AG04449 (cell line): ENCODE measurements around the gene HPN.
"Not testable (repeated sequence)": the region's sequence is repeated elsewhere in the genome, so short reads cannot be mapped to it uniquely, and the experiment has no call there.

ENCODE experiments used
- CTCF ChIA-PET: fragments of 350-600 bp; formaldehyde crosslinking; extraction: SDS; loops from one replicate; lab custom pipeline; 2021; ENCODE audit warnings: antibody characterized with exemption; lab: Yijun Ruan, JAX
- POLR2A ChIA-PET: fragments of 400-600, 350-600 bp; formaldehyde crosslinking; extraction: SDS; loops from one replicate; lab custom pipeline; 2020; ENCODE audit warnings: antibody characterized with exemption, inconsistent platforms; lab: Yijun Ruan, JAX
- DNase-seq: peaks from one replicate; pipeline ENCODE4 v3.0.0-alpha.2; 2010; ENCODE audit warnings: low read depth, low spot score
- H3K4me3 ChIP-seq: 2 replicates; pipeline ENCODE4 v1.5.1; 2011; ENCODE audit warnings: low read depth, mild to moderate bottlenecking, control low read depth, low read length
- CTCF ChIP-seq: IDR thresholded peaks from one replicate; pipeline ENCODE4 v1.5.1; 2011; ENCODE audit warnings: mild to moderate bottlenecking, moderate library complexity, low read length, control low read depth, inconsistent platforms; ENCODE audit not compliant: insufficient read depth; ENCODE audit errors: missing control alignments

Gene HPN

DNA sequence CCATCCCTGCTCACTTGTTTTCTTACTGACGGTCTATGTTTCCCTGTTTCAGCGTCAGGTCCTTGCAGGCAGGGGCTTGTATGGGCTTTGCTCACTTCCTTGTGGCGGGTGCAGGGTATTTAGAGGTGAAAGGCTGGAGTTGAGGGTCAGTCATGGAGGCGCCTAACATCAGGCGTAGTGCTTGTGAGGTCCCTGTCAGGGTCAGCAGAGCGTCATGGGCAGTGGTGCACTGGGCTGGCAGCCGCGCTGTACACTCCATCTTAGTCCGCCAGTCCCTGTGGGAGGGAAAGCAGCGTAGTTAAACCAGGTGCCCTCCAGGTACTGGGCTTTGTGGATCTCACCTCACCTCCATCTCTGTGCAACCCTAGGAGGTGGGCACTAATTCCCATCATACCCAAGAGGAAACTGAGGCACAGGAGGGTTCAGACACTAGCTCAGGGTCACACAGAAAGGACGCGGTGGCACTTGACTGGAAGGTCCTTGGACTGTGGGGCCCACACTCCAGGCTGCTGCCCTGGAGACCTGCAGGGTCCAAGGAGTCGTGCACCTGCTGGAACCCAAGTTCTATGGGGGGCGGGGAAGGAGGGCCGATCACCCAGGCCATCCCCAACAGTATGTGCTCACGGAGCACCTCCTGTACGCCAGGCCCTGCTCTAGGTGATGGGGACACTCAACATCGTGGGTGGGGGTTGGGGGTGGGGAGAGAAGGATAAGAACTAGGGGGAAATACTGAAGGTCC lies 36.8 kb upstream of the HPN start:
- no peak overlapping the region for H3K4me3 ChIP-seq
- no peak for TF ChIP-seq CTCF
- CTCF ChIA-PET, result interaction anchor here (0.6 to 2.6 kb wide), 3 partner anchors 9 to 593 kb away, joined by 3 to 8 read pairs (median 3); no protein-coding TSS in a partner anchor

DNA sequence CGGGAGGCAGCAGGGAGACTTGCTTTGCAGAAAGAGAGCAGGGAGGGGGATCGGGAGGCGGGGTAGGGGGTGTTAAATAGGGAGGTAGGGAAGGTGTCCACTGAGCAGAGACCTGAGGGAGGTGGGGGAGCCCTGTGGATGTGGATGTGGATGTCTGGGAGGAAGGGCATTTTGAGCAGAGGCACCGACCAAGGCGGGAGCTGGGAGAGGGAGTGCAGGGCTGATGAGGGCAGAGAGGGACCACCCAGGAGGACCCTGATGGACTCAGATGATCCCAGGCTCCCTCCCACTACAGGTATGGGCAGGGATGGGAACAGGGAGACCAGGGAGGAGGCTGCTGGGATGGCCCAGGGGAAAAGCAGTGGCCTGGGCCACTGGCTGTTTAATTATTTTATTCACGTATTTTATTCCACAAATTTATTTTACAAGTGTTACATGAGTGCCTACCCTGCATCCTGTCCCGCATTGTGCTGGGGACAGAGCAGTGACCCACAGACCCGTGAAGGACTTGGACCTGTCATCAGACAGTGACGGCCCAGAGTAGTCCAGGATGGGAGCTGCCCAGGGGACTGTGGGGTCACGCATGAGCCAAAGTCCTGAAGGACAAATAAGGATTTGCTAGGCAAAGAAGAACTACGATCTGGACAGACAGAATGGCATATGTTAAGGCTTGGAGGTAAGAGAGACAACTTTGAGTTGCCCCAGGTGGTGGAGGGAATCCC lies 36.1 kb upstream of the HPN start:
- no peak for DNase-seq
- CTCF ChIA-PET, result interaction anchor here (0.6 to 4.3 kb wide), 5 partner anchors 9 to 592 kb away, joined by 3 to 31 read pairs (median 9); no protein-coding TSS in a partner anchor
- POLR2A ChIA-PET, result no interaction called here
- no peak overlapping the region for H3K4me3 ChIP-seq
- TF ChIP-seq CTCF, result no peak

More for the DNA sequence above, 36.8 kb upstream of the HPN start:
- POLR2A ChIA-PET, result interaction anchor here (0.6 kb wide), 1 partner anchor 500 kb away, joined by 6 read pairs; no protein-coding TSS in a partner anchor
- DNase-seq, result no peak

GRCh38 chr19:35006007-35006341 lies 35.5 kb upstream of the HPN start:
- H3K4me3 ChIP-seq, DNase-seq, POLR2A ChIA-PET: not testable (repeated sequence)
- CTCF ChIA-PET, result interaction anchor here (1.2 to 4.3 kb wide), 5 partner anchors 8 to 38 kb away, joined by 3 to 31 read pairs (median 9); no protein-coding TSS in a partner anchor

GRCh38 chr19:35006342-35006998 lies 35.1 kb upstream of the HPN start:
- ChIA-PET CTCF (interaction anchor here (1.2 to 4.3 kb wide), 5 partner anchors 8 to 39 kb away, joined by 3 to 31 read pairs (median 9); no protein-coding TSS in a partner anchor), POLR2A (no interaction called here)
- TF ChIP-seq CTCF, result no peak
- no peak overlapping the region for H3K4me3 ChIP-seq
- DNase-seq, result no peak

- POLR2A ChIA-PET, result no interaction called here
Observed at GRCh38 chr19:35006999-35007365, 34.5 kb upstream of the HPN start.

DNA sequence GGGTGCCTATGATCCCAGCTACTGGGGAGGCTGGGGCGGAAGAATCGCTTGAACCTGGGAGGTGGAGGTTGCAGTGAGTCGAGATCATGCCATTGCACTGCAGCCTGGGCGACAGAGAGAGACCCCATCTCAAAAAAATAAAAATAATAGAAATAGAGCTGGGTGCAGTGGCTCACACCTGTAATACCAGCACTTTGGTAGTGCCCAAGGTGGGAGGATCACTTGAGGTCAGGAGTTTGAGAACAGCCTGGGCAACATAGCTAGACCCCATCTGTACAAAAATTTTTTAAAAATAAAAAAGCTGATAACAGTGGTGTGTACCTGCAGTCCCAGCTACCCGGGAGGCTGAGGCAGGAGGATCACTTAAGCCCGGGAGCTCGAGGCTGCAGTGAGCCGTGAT lies 34.1 kb upstream of the HPN start:
- POLR2A ChIA-PET, DNase-seq, H3K4me3 ChIP-seq: not testable (repeated sequence)
- CTCF ChIA-PET, result interaction anchor here (0.6 to 4.3 kb wide), 7 partner anchors 14 to 135 kb away, joined by 3 to 31 read pairs (median 3); no protein-coding TSS in a partner anchor

More at GRCh38 chr19:35006999-35007365, 34.5 kb upstream of the HPN start:
- CTCF ChIA-PET, result interaction anchor here (1.2 to 4.3 kb wide), 6 partner anchors 15 to 135 kb away, joined by 3 to 31 read pairs (median 6); no protein-coding TSS in a partner anchor
- no peak for TF ChIP-seq CTCF
- no peak overlapping the region for H3K4me3 ChIP-seq
- no peak for DNase-seq

GRCh38 chr19:35008891-35009341 lies 32.6 kb upstream of the HPN start:
- CTCF ChIA-PET, result interaction anchor here (1.7 to 5.6 kb wide), 4 partner anchors 8 to 36 kb away, joined by 4 to 31 read pairs (median 24); partner anchors contain the start of gene GRAMD1A
- H3K4me3 ChIP-seq, result no peak overlapping the region
- DNase-seq, result no peak
- TF ChIP-seq CTCF, result no peak
- POLR2A ChIA-PET, result interaction anchor here (0.6 kb wide), 1 partner anchor 8 kb away, joined by 3 read pairs; no protein-coding TSS in a partner anchor
